Ovary (tissue), 3 donors: ENCODE measurements around the gene ANO1.

ENCODE experiments used
- EP300 ChIP-seq: sonication (generic); formaldehyde crosslinking; IDR thresholded peaks from one replicate; pipeline ENCODE4 v1.6.1; 2017; ENCODE audit warnings: antibody characterized with exemption
- POLR2A ChIP-seq: fragments of 450-650 bp; IDR thresholded peaks from one replicate; pipeline ENCODE4 v1.6.1; 2017; ENCODE audit warnings: antibody characterized with exemption, mild to moderate bottlenecking, moderate library complexity
- TF ChIP-seq, protein P1 (sequence below), 3 donors: fragments of 450-650 bp in 2 of 3; fragments of 200-600 bp in 1 of 3; IDR thresholded peaks; one replicate each; pipeline versions ENCODE4 v1.5.1 to v1.8.0; 2016 to 2022; ENCODE audit warnings: antibody characterized with exemption in 3 of 3, mild to moderate bottlenecking in 1 of 3
- donor health status: DM: no; HTN: no; CAD: no.

GRCh38 chr11:70226967-70227366 lies 148.8 kb downstream of the ANO1 start:
- TF ChIP-seq, protein P1, sequence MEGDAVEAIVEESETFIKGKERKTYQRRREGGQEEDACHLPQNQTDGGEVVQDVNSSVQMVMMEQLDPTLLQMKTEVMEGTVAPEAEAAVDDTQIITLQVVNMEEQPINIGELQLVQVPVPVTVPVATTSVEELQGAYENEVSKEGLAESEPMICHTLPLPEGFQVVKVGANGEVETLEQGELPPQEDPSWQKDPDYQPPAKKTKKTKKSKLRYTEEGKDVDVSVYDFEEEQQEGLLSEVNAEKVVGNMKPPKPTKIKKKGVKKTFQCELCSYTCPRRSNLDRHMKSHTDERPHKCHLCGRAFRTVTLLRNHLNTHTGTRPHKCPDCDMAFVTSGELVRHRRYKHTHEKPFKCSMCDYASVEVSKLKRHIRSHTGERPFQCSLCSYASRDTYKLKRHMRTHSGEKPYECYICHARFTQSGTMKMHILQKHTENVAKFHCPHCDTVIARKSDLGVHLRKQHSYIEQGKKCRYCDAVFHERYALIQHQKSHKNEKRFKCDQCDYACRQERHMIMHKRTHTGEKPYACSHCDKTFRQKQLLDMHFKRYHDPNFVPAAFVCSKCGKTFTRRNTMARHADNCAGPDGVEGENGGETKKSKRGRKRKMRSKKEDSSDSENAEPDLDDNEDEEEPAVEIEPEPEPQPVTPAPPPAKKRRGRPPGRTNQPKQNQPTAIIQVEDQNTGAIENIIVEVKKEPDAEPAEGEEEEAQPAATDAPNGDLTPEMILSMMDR (IDR thresholded peaks at IDR 0.05), result no peak
- no peak for TF ChIP-seq POLR2A
- no peak for TF ChIP-seq EP300
